ENCODE data around the gene CEBPZ. TPM values are rescaled to one million over a fixed set of nuclear protein-coding genes. Genes with fewer than 3 reads are reported as not detected.

Gene CEBPZ
- total RNA-seq, 1 donor from 2014 or later, result 30.1 TPM

- intact Hi-C loops (cut with DNase I), result no loop called here
- ATAC-seq (ENCODE audit: poor library complexity) (no peak), DNase-seq (no peak)
These were observed 41.8 kb downstream of the CEBPZ start for GRCh38 chr2:37189452-37190153.

- intact Hi-C loops (cut with DNase I), result no loop called here
- ATAC-seq (ENCODE audit: poor library complexity) (no peak), DNase-seq (no peak)
These were observed 42.8 kb downstream of the CEBPZ start, which contains the start of gene SULT6B1 for GRCh38 chr2:37188570-37188969. SULT6B1 (minus strand) TSS chr2:37188670; CDS start chr2:37188640, 30 bp downstream.

GRCh38 chr2:37181726-37182684 lies 49.4 kb downstream of the CEBPZ start:
- intact Hi-C loops (cut with DNase I), result no loop called here
- no peak for DNase-seq
- no peak for ATAC-seq (ENCODE audit: poor library complexity)

GRCh38 chr2:37180640-37181039 lies 50.8 kb downstream of the CEBPZ start:
- ATAC-seq (ENCODE audit: poor library complexity), result no peak
- intact Hi-C loops (cut with DNase I), result no loop called here

GRCh38 chr2:37180006-37180639 lies 51.3 kb downstream of the CEBPZ start:
- ATAC-seq (ENCODE audit: poor library complexity) (no peak), DNase-seq (no peak)
- intact Hi-C loops (cut with DNase I), result no loop called here

More at GRCh38 chr2:37180640-37181039, 50.8 kb downstream of the CEBPZ start:
- DNase-seq, result no peak

- intact Hi-C loops (cut with DNase I), result no loop called here
- ATAC-seq (ENCODE audit: poor library complexity) (no peak), DNase-seq (no peak)
These were observed 57.7 kb downstream of the CEBPZ start for GRCh38 chr2:37173741-37174140.

- ATAC-seq (ENCODE audit: poor library complexity) (no peak), DNase-seq (no peak)
- intact Hi-C loops (cut with DNase I), result no loop called here
These were observed 59.8 kb downstream of the CEBPZ start for GRCh38 chr2:37171624-37171950.

- peak; percentile 56 for ATAC-seq (ENCODE audit: poor library complexity)
- intact Hi-C loops (cut with DNase I), result no loop called here
- no peak for DNase-seq
These were observed 63.0 kb downstream of the CEBPZ start for GRCh38 chr2:37168217-37168981.

- intact Hi-C loops (cut with DNase I), result no loop called here
- no peak for DNase-seq
- no peak for ATAC-seq (ENCODE audit: poor library complexity)
These were observed 63.7 kb downstream of the CEBPZ start for GRCh38 chr2:37167636-37168180.

- DNase-seq (no peak), ATAC-seq (ENCODE audit: poor library complexity) (no peak)
- intact Hi-C loops (cut with DNase I), result no loop called here
These were observed 66.6 kb downstream of the CEBPZ start for GRCh38 chr2:37164757-37165156.

GRCh38 chr2:37156857-37157714 lies 74.3 kb downstream of the CEBPZ start, which contains the start of gene EIF2AK2:
EIF2AK2 (minus strand) TSS chr2:37156980; CDS start chr2:37147806, 9,174 bp downstream.
- intact Hi-C loops (cut with DNase I), result no loop called here
- peak; percentile 97 for ATAC-seq (ENCODE audit: poor library complexity)
- peak; percentile 91 for DNase-seq

GRCh38 chr2:37156071-37156856 lies 75.1 kb downstream of the CEBPZ start:
- ATAC-seq (ENCODE audit: poor library complexity), result peak; percentile 57
- peak; percentile 55 for DNase-seq
- intact Hi-C loops (cut with DNase I), result no loop called here

- DNase-seq, result no peak
- ATAC-seq (ENCODE audit: poor library complexity), result no peak
- intact Hi-C loops (cut with DNase I), result no loop called here
These were observed 76.6 kb downstream of the CEBPZ start for GRCh38 chr2:37154785-37155184.

- ATAC-seq (ENCODE audit: poor library complexity), result no peak
- DNase-seq, result no peak
- intact Hi-C loops (cut with DNase I), result no loop called here
These were observed 78.2 kb downstream of the CEBPZ start for GRCh38 chr2:37153224-37153623.

Measured in Right ventricle myocardium superior (tissue), 1 donor.